ENCODE measurements around the gene HNF4A. TPM values are rescaled to one million over a fixed set of nuclear protein-coding genes. Genes with fewer than 3 reads are reported as not detected.

The HNF4A gene
- total and polyA plus RNA-seq, 8 donors = 7.4 to 29.2 (median 22.2) TPM

DNA sequence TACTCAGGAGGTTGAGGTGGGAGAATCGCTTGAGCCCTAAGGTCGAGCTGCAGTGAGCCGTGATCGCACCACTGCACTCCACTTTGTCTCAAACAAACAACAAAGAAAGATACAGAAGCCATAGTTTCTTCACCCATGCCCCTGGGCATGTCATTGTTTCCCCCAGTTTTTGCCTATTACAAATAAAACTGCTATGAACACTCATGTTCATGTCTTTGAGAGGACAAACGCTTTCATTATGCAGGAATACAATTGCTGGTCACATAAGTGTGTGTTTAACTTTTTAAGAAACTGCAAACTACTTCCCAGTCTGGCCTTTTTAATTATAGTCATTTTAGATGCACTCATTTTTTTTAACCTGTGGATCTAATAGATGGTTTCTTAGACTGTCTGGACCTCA lies 108.0 kb downstream of the HNF4A start:
- Histone ChIP-seq H3K27ac (no peak overlapping the region), H3K36me3 (no peaks in the 10 kb centered on the region), H3K9me3 (no peaks in the 10 kb centered on the region), H3K4me1 (peaks cover 0 to 12% (median 6%) of the 10 kb centered on the region in 3 donors), H3K27me3 (no peaks in the 10 kb centered on the region), H3K4me3 (no peak overlapping the region)
- ATAC-seq (no peak), DNase-seq (no peak), FAIRE-seq (no peak)
- WGBS, 2 donors = 67 to 84% methylated on average over 5 of the region's 5 CpGs
- intact Hi-C loops (cut with DNase I) = loop anchor here in 2 of 3 donors (10.0 kb wide), 2 partner anchors 239 to 249 kb away; partner anchors contain the start of gene OSER1 (in 1 of the 2)
- no peak for TF ChIP-seq CTCF (IDR thresholded peaks at IDR 0.05)

- intact Hi-C loops (cut with DNase I) = loop anchor here in 2 of 3 donors (10.0 kb wide), 2 partner anchors 240 to 250 kb away; partner anchors contain the start of gene OSER1 (in 1 of the 2)
- DNase-seq = no peak
- Histone ChIP-seq H3K36me3 (no peaks in the 10 kb centered on the region), H3K4me1 (peaks cover 0 to 12% (median 6%) of the 10 kb centered on the region in 3 donors), H3K4me3 (no peak overlapping the region), H3K9me3 (no peaks in the 10 kb centered on the region), H3K27ac (peak overlapping the region in 1 of 4 donors; percentile 16), H3K27me3 (no peaks in the 10 kb centered on the region)
- 73 to 83% methylated on average over 3 of the region's 3 CpGs for WGBS, 2 donors
- FAIRE-seq = no peak
- no peak for ATAC-seq
- TF ChIP-seq CTCF (IDR thresholded peaks at IDR 0.05) = no peak
Measured at GRCh38 chr20:44464514-44464913, 109.0 kb downstream of the HNF4A start.

DNA sequence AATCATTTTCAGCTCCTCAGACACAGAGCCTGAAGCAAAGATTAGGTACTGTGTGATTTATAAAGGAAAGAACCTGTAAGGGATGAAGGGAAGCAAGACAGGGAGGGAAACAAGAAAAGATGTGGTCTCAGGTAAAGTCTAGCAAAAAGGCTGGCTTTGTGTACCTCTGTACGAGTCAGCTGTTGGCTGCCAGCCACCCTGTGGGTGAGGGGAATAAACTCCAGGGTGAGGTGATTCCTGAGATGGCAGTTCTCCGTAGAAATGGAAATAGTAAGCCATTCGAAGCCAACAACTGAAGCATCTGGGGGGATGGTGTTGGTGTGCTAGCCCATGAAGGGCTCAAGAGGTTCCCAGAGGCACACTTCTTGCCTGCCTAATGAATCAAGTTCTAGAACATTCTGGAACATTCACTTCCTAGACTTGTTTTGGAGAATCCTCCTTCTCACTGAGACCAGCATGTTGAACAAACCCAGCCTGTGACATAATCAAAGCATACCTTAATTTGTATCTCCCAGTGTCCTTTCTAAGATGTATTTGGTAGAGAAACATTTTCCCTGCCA lies 109.6 kb downstream of the HNF4A start:
- intact Hi-C loops (cut with DNase I) = loop anchor here in 2 of 3 donors (10.0 kb wide), 2 partner anchors 240 to 250 kb away; partner anchors contain the start of gene OSER1 (in 1 of the 2)
- WGBS, 2 donors = 13 to 21% methylated on average over 3 of the region's 3 CpGs

GRCh38 chr20:44467289-44467883 lies 111.9 kb downstream of the HNF4A start:
- intact Hi-C loops (cut with DNase I) = loop anchor here in 2 of 3 donors (10.0 kb wide), 2 partner anchors 243 to 253 kb away; partner anchors contain the start of gene OSER1 (in 1 of the 2)
- Histone ChIP-seq H3K4me3 (no peak overlapping the region), H3K9me3 (no peaks in the 10 kb centered on the region), H3K27me3 (no peaks in the 10 kb centered on the region), H3K4me1 (peaks cover 0 to 8% (median 8%) of the 10 kb centered on the region in 3 donors), H3K36me3 (no peaks in the 10 kb centered on the region), H3K27ac (no peak overlapping the region)
- 68 to 76% methylated on average over 12 of the region's 12 CpGs for WGBS, 2 donors
- no peak for TF ChIP-seq CTCF (IDR thresholded peaks at IDR 0.05)
- ATAC-seq = peak in 1 of 4 donors; percentile 44
- no peak for FAIRE-seq
- peak in 1 of 6 donors; percentile 43 for DNase-seq

More for the DNA sequence above, 109.6 kb downstream of the HNF4A start:
- Histone ChIP-seq H3K27ac (peak overlapping the region in 2 of 4 donors; percentile 8 to 16), H3K4me1 (peaks cover 2 to 13% (median 6%) of the 10 kb centered on the region in 3 donors), H3K4me3 (no peak overlapping the region), H3K9me3 (no peaks in the 10 kb centered on the region), H3K36me3 (no peaks in the 10 kb centered on the region), H3K27me3 (no peaks in the 10 kb centered on the region)
- no peak for TF ChIP-seq CTCF (IDR thresholded peaks at IDR 0.05)
- FAIRE-seq (no peak), ATAC-seq (peak; percentile 62 to 84 (median 79)), DNase-seq (peak; percentile 63 to 86 (median 80))
